ENCODE measurements around the gene GUCD1. TPM values are rescaled to one million over a fixed set of nuclear protein-coding genes. Genes with fewer than 3 reads are reported as not detected.

GUCD1 gene
- total RNA-seq, 2 experiments from 2014 or later = 123 to 137 TPM

DNA sequence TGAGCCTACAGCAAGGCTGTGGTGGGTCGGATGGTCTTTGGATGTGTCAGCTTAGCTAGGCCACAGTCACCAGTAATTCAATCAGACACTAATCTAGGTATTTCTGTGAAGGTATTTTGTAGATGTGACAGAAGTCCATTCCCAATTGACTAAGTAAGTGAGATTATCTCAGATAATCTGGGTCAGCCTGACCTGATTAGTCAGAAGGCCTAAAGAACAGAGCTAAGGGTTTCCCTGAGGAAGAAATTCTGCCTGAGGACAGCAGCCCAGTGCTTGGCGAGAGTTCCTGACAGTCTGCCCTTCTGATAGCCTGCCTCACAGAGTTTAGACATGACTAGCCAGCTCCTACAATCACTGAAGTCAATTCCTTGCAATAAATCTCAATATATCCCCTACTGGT, 28.7 kb downstream of the GUCD1 start:
- H3K9me3 Mint-ChIP-seq = no peaks in the 10 kb centered on the region
- H3K27me3 Mint-ChIP-seq = peaks cover 4% of the 10 kb centered on the region
- no peak overlapping the region for H3K4me3 Mint-ChIP-seq
- peaks cover 13% of the 10 kb centered on the region for H3K4me1 Mint-ChIP-seq
- no peaks in the 10 kb centered on the region for H3K36me3 Mint-ChIP-seq (ENCODE audit: low read depth)
- DNase-seq = no peak
- POLR2A ChIA-PET = no interaction called here
- CTCF ChIA-PET = interaction anchor here (0.7 to 1.6 kb wide), 4 partner anchors 10 to 102 kb away, joined by 3 to 10 read pairs (median 4); no protein-coding TSS in a partner anchor
- no peak overlapping the region for H3K27ac Mint-ChIP-seq

DNA sequence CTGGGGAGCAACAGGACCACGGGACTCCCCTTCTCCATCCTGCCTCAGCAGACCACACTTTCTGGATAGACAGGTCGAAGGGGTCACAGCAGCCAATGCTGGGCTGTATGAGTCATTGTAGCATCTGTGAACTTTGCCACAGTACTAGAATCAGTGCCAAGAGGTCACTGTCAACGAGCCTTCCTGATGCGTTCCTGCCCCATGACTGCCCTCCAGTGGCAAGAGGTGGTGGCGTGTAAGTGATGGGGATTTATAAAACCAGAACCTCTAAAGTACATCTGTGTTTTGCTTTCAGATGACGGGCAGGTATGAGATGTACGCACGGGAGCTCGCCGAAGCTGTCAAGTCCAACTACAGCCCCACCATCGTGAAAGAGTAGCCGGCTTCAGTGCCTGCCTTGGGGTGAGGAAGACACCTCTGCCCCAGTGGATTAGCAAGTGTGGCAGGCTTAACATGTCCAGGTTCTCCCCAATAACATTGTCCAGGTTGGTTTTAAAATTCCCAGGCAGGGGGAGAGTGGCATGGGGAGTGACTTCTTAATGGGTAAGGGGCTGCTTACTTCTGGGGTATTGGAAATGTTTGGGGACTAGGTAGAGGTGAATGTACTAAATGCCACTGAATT, 29.4 kb downstream of the GUCD1 start:
- peak; percentile 88 for DNase-seq
- Mint-ChIP-seq H3K4me1 (peaks cover 13% of the 10 kb centered on the region), H3K4me3 (no peak overlapping the region), H3K36me3 (ENCODE audit: low read depth) (no peaks in the 10 kb centered on the region), H3K27me3 (peaks cover 4% of the 10 kb centered on the region), H3K9me3 (no peaks in the 10 kb centered on the region), H3K27ac (no peak overlapping the region)
- POLR2A ChIA-PET = no interaction called here
- CTCF ChIA-PET = interaction anchor here (0.7 to 1.6 kb wide), 4 partner anchors 11 to 101 kb away, joined by 3 to 10 read pairs (median 4); no protein-coding TSS in a partner anchor

DNA sequence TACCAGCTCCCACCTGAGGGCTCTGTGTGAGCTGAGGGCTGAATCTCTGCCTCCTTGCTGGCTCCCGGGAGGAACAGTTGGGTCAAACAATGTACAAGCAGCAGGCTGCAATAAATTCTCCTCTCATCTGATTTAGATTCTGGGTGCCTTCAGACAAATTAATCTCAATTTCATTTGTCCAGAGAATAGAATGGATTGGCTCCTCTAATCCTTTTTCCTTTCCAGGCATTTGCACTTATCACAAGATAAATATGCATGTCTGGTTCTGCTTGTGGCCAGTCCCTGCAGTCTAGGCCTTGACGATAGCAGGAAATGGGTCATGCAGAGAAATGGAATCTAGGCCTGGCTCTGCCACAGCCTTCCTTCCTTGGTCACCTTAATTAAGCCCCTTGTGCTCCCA, 31.1 kb downstream of the GUCD1 start:
- H3K36me3 Mint-ChIP-seq (ENCODE audit: low read depth) = no peaks in the 10 kb centered on the region
- H3K27me3 Mint-ChIP-seq = no peaks in the 10 kb centered on the region
- no peak overlapping the region for H3K4me3 Mint-ChIP-seq
- no peak overlapping the region for H3K27ac Mint-ChIP-seq
- DNase-seq = no peak
- H3K4me1 Mint-ChIP-seq = peaks cover 16% of the 10 kb centered on the region
- no peaks in the 10 kb centered on the region for H3K9me3 Mint-ChIP-seq
- CTCF ChIA-PET = interaction anchor here (1.0 kb wide), 1 partner anchor 100 kb away, joined by 4 read pairs; no protein-coding TSS in a partner anchor
- POLR2A ChIA-PET = no interaction called here

DNA sequence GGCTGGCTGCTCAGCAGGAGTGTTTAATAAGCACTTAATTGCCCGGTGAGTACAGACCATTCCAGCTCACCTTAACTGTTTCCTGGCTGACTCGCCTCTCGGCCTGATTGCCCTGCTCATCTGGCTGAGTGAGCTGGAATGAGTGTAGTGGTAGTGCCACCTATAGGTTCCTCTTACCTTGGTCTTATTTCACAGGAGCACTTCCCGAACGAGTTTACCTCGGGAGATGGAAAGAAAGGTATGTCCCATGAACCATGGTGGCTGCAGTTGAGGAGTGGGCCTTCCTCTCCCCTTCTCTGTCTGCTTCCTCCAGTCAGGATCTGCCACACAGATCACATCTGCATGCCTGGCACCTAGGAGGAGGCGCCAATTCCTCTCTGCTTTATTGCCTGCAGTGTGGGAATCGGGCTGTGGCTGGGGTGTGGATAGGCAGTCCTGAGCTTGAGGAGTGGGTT, 33.1 kb downstream of the GUCD1 start:
- Mint-ChIP-seq H3K9me3 (no peaks in the 10 kb centered on the region), H3K27ac (no peak overlapping the region), H3K36me3 (ENCODE audit: low read depth) (no peaks in the 10 kb centered on the region), H3K4me3 (no peak overlapping the region), H3K4me1 (peaks cover 22% of the 10 kb centered on the region), H3K27me3 (peaks cover 6% of the 10 kb centered on the region)
- peak; percentile 63 for DNase-seq
- ChIA-PET POLR2A (interaction anchor here (0.6 kb wide), 1 partner anchor 33 kb away, joined by 4 read pairs; no protein-coding TSS in a partner anchor), CTCF (interaction anchor here (0.6 to 1.6 kb wide), 10 partner anchors 16 to 333 kb away, joined by 3 to 7 read pairs (median 3); partner anchors contain the start of gene ADORA2A)

DNA sequence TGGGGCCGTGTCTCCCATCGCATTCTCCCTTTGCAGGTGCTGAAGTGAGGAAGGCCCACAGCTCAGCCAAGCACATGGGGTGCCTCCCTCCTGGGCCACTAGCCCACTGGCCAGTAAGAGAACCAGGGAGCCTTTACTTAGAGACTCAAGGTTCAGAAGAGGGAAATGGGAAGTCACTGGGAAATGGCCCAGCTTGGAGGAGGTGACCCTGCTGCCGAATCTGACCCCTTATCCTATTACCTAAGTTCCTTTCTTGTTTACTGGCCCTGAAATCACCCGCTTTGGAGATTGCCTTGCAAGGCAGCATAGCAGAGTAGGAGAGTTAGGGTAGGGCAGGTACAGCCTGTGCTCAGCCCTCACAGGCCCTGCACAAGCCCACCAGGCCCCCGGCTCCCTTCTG, 35.4 kb downstream of the GUCD1 start:
- no peak overlapping the region for H3K4me3 Mint-ChIP-seq
- H3K9me3 Mint-ChIP-seq = no peaks in the 10 kb centered on the region
- CTCF ChIA-PET = no interaction called here
- no peaks in the 10 kb centered on the region for H3K36me3 Mint-ChIP-seq (ENCODE audit: low read depth)
- no peak overlapping the region for H3K27ac Mint-ChIP-seq
- POLR2A ChIA-PET = no interaction called here
- H3K4me1 Mint-ChIP-seq = peaks cover 14% of the 10 kb centered on the region
- DNase-seq = no peak
- H3K27me3 Mint-ChIP-seq = peaks cover 6% of the 10 kb centered on the region

DNA sequence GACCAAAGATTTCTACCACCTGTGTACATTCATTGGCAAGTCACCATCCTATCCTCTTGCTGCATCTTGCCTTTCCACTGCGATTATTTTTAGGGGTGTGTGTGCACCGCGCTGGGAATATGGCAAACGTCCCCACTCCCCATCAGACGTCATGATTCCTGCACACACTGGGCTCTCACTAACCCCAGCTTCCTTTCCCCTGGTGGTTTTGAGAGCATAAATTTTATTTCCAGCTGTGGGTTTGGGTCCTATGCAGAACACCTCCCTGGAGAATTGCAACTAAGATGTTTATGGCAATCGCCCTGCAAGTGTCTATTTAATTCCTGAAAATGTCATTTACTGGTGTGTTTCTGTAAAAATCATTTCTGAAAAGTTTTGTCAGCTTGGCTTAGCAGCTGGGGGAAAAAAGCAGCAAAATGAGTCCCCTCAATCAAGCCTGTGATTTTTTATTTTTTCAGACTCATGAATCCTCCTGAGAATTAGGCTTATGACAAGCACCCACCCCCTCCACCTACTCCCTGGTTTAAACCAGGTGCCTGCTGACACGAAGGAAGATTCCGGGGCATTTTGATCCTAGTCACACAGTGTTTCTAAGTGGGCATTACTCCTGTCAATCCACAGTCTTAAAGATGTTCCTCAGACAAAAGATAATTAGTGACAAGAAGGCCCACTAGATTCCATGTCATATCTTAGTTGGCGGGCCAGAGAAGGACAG, 36.0 kb downstream of the GUCD1 start:
- H3K4me3 Mint-ChIP-seq = no peak overlapping the region
- H3K9me3 Mint-ChIP-seq = no peaks in the 10 kb centered on the region
- no peak for DNase-seq
- H3K27me3 Mint-ChIP-seq = peaks cover 6% of the 10 kb centered on the region
- CTCF ChIA-PET = no interaction called here
- POLR2A ChIA-PET = no interaction called here
- no peak overlapping the region for H3K27ac Mint-ChIP-seq
- H3K36me3 Mint-ChIP-seq (ENCODE audit: low read depth) = no peaks in the 10 kb centered on the region
- peaks cover 14% of the 10 kb centered on the region for H3K4me1 Mint-ChIP-seq

DNA sequence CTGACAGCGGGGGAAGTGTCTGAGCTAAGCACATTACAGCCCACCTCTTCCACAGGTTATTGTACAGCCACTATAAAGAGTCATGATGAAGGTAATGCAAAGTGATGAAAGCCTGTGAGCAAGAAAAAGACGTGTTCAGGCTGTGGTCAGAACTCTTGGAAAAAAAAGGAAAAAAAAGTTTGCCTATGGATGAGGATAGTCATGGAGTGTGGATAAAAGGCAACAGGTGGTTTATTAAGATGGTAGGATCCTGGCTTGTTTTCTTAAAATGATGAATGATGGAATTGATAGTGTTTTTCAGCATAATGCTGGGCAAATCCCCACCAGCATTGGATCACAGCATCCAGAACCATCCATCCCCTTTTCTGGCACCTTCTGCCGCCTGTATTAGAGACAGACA, 36.7 kb downstream of the GUCD1 start:
- POLR2A ChIA-PET = no interaction called here
- no peaks in the 10 kb centered on the region for H3K36me3 Mint-ChIP-seq (ENCODE audit: low read depth)
- H3K4me1 Mint-ChIP-seq = peaks cover 14% of the 10 kb centered on the region
- H3K27me3 Mint-ChIP-seq = peaks cover 6% of the 10 kb centered on the region
- no peak overlapping the region for H3K27ac Mint-ChIP-seq
- CTCF ChIA-PET = interaction anchor here (0.7 kb wide), 2 partner anchors 21 to 32 kb away, joined by 3 read pairs; no protein-coding TSS in a partner anchor
- H3K4me3 Mint-ChIP-seq = no peak overlapping the region
- no peak for DNase-seq
- H3K9me3 Mint-ChIP-seq = no peaks in the 10 kb centered on the region

DNA sequence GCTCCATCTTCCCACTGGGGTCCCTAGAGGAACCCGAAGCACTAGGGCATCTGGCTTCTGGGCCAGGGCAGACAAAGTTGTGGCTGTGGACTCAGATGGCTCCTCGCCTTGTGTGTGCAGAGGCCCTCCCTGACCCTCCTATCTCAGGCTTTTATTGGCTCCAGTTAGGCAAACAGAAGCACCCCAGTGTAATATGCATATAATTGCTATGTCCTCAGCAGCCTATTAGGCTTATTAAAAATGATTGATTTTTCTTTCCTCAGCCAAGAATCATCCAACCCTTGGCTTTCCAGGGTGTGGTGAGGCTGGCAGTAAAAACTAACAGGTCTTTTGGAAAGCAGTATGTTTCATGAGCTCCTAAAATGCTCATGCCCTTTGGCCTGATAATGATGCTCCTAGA, 37.5 kb downstream of the GUCD1 start:
- Mint-ChIP-seq H3K27ac (no peak overlapping the region), H3K9me3 (no peaks in the 10 kb centered on the region), H3K4me1 (peaks cover 14% of the 10 kb centered on the region), H3K4me3 (no peak overlapping the region), H3K27me3 (peaks cover 8% of the 10 kb centered on the region), H3K36me3 (ENCODE audit: low read depth) (no peaks in the 10 kb centered on the region)
- POLR2A ChIA-PET = no interaction called here
- no peak for DNase-seq
- CTCF ChIA-PET = interaction anchor here (0.7 kb wide), 2 partner anchors 20 to 31 kb away, joined by 3 read pairs; no protein-coding TSS in a partner anchor

DNA sequence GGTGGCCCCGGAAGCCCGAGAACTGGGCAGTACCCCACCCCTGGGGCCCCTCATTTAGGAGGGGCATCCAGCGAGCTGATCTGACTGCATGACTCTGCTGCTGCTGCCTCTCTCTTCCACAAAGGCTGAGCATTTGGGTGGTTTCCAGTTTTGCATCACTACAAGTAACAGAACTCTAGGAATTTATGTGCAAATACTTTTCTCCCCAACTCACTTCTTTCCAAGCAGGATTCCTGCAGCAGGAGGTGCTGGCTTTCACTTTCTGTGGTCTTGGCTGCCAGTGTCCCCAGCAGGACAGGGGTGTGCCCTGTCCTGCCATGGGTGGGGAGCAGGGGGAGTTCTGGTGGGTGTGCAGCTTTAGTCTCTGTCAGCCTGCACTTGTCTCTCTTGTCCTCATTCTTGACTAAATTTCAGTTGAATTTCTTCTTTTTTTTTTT, 38.6 kb downstream of the GUCD1 start:
- Mint-ChIP-seq H3K27ac (no peak overlapping the region), H3K4me1 (peaks cover 14% of the 10 kb centered on the region), H3K9me3 (no peaks in the 10 kb centered on the region), H3K27me3 (peaks cover 8% of the 10 kb centered on the region), H3K36me3 (ENCODE audit: low read depth) (no peaks in the 10 kb centered on the region), H3K4me3 (no peak overlapping the region)
- POLR2A ChIA-PET = no interaction called here
- CTCF ChIA-PET = interaction anchor here (0.6 to 0.8 kb wide), 2 partner anchors 20 to 81 kb away, joined by 4 read pairs; no protein-coding TSS in a partner anchor
- DNase-seq = no peak

DNA sequence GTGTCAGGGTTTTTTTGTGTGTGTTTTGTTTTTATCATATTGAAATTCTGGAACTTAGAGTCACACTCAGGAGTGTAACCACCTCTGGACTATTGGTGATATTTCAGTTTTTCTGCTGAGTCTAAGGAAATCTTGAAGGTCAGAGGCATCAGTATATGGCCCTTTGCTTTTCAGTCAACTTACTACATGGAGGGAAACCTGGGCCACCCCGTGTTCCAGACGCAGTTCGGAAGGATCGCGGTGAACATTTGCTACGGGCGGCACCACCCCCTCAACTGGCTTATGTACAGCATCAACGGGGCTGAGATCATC, 40.0 kb downstream of the GUCD1 start:
- H3K9me3 Mint-ChIP-seq = no peaks in the 10 kb centered on the region
- peaks cover 8% of the 10 kb centered on the region for H3K27me3 Mint-ChIP-seq
- H3K4me1 Mint-ChIP-seq = peaks cover 23% of the 10 kb centered on the region
- CTCF ChIA-PET = no interaction called here
- H3K4me3 Mint-ChIP-seq = no peak overlapping the region
- H3K36me3 Mint-ChIP-seq (ENCODE audit: low read depth) = no peaks in the 10 kb centered on the region
- no peak for DNase-seq
- H3K27ac Mint-ChIP-seq = no peak overlapping the region
- POLR2A ChIA-PET = no interaction called here

DNA sequence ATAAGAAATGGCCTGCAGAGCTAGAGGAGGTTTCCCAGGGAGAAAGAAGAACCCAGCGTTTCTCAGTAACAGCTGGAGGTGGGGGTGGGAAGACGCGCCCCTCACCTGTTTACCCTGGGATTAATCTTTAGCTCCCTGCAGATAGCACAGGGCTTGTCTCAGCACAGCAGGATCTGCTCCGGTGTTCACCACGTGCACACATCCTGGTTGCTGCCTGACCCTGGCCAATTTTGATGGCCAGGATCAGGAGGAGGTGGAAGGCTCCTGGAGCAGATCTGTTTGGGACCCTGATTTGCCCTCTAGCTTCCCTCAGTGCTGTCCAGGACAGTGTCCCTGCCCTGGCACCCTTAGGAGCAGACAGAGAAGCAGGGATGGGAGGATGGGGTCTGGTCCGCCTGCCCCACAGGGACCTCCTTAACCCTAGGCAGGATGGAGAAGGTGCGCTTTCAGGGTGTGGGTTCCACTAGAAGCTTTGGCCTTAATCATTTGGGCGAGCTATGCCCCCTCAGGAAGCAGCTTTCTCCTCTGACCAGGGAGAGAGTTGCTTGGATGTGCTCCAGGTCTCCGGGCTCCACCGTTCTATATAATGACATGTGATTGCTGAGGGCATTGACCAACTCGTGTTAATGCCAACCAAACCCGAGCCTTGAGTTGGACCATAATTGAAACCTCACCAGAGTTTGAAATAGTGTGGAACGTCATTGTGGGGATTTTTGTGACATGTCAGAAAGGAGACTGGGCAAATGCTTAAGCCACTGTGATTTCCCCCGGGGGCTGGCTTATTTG, 40.5 kb downstream of the GUCD1 start:
- H3K9me3 Mint-ChIP-seq = no peaks in the 10 kb centered on the region
- H3K27me3 Mint-ChIP-seq = peaks cover 14% of the 10 kb centered on the region
- no peaks in the 10 kb centered on the region for H3K36me3 Mint-ChIP-seq (ENCODE audit: low read depth)
- ChIA-PET CTCF (no interaction called here), POLR2A (no interaction called here)
- no peak overlapping the region for H3K4me3 Mint-ChIP-seq
- no peak overlapping the region for H3K27ac Mint-ChIP-seq
- no peak for DNase-seq
- H3K4me1 Mint-ChIP-seq = peaks cover 23% of the 10 kb centered on the region

DNA sequence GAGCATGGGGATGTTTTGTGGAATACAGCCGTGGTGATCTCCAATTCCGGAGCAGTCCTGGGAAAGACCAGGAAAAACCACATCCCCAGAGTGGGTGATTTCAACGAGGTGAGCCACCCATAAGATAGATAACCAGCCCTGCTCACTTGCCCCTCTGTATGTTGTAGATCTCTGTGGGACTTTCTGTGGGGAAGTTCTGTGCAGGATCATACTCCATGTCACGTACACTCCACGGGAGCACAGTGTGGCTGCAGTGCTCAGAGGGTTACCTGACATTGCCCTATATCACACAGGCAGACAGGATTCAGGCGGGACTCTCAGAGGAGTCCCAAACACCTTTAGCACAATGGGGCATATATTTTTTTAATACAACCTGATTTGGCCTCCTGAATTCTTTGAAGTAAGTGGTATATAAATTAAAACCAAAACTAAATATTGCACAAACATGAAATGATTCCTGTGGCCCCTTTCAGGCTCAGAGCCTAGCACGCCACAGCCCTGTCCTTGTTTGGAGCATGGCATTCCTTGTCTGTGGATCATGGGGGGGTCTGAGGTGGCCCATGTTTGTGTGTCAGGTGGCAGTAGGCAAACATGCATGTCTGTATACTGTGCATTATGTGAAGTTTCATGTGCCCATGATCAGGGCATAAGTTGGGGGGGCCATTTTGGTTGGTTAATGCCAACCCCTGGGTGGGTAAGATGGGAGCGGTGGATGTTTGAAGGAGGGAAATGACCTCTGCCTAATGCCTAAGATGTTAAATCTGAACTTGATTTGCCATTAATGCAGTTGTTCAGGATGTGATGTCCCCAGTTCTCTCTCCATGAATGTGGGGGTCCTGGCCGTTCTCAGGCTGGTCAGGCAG, 41.3 kb downstream of the GUCD1 start:
- H3K27me3 Mint-ChIP-seq = peaks cover 18% of the 10 kb centered on the region
- H3K4me1 Mint-ChIP-seq = peaks cover 17% of the 10 kb centered on the region
- DNase-seq = no peak
- POLR2A ChIA-PET = no interaction called here
- no peak overlapping the region for H3K4me3 Mint-ChIP-seq
- H3K36me3 Mint-ChIP-seq (ENCODE audit: low read depth) = no peaks in the 10 kb centered on the region
- no peaks in the 10 kb centered on the region for H3K9me3 Mint-ChIP-seq
- CTCF ChIA-PET = no interaction called here
- no peak overlapping the region for H3K27ac Mint-ChIP-seq
